Lower lobe of right lung (tissue), 2 donors: Measurements from ENCODE around the gene UBASH3B. TPM values are rescaled to one million over a fixed set of nuclear protein-coding genes. Genes with fewer than 3 reads are reported as not detected.

Experiments used
- ATAC-seq, 2 donors: fragments of 200-7000 bp; cut with Tn5 transposase; one replicate each; pipeline ENCODE4 v1.9.1; 2020 to 2022; ENCODE audit warnings: mild to moderate bottlenecking in 2 of 2, moderate library complexity in 2 of 2
- DNase-seq: peaks from one replicate; pipeline ENCODE4 v3.0.0-alpha.2; 2020
- H3K27ac ChIP-seq: fragments of 200-600 bp; one replicate; pipeline ENCODE4 v1.8.0; 2022
- H3K27me3 ChIP-seq: fragments of 200-600 bp; one replicate; pipeline ENCODE4 v1.8.0; 2022; ENCODE audit warnings: low read depth
- H3K36me3 ChIP-seq: fragments of 200-600 bp; one replicate; pipeline ENCODE4 v1.8.0; 2022; ENCODE audit warnings: mild to moderate bottlenecking
- H3K4me1 ChIP-seq: fragments of 200-600 bp; one replicate; pipeline ENCODE4 v1.8.0; 2022
- H3K4me3 ChIP-seq: fragments of 200-600 bp; one replicate; pipeline ENCODE4 v1.8.0; 2022; ENCODE audit warnings: mild to moderate bottlenecking
- H3K9me3 ChIP-seq: fragments of 200-600 bp; one replicate; pipeline ENCODE4 v1.8.0; 2022
- intact Hi-C: fragments of 100-400 bp; cut with DNase I; formaldehyde crosslinking; loops from one replicate; pipeline ENCODE4 v1.11.0; 2022
- total RNA-seq: library from RNA; stranded (reverse); fragmentation: NEBNext Ultra II Directional; extraction: Animal tissue kit (Norgen Biotek cat#: 25700); gene quantifications from one replicate; pipeline ENCODE4 v1.2.1, GENCODE V29; 2021
- TF ChIP-seq, protein P1 (sequence below): fragments of 200-600 bp; IDR thresholded peaks from one replicate; pipeline ENCODE4 v1.8.0; 2022; ENCODE audit warnings: antibody characterized with exemption, mild to moderate bottlenecking
- donor health status: DM: no; HTN: yes; CAD: no; lungs with severe emphysema.

The UBASH3B gene
- total RNA-seq, 1 donor from 2014 or later: 64.7 TPM

DNA sequence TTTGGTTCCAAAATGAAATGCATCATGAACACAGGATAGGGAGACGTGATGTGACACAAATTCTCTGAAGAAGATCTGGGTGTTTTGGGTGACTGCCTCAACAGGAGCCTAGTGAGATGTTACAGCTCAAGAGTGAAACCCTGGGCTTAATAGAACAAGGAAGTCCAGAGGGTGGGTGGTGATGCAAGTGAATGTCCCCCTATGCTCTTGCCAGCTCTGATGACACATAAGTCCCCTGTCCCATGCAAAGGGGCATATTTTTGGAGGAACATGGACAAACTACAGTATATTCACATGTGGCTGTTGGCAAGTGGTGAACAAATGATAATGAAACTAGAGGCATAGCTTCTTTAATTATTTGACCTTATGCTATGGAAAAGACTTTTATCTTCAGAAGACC lies 191.9 kb downstream of the UBASH3B start:
- no peak overlapping the region for H3K4me3 ChIP-seq
- TF ChIP-seq, protein P1, sequence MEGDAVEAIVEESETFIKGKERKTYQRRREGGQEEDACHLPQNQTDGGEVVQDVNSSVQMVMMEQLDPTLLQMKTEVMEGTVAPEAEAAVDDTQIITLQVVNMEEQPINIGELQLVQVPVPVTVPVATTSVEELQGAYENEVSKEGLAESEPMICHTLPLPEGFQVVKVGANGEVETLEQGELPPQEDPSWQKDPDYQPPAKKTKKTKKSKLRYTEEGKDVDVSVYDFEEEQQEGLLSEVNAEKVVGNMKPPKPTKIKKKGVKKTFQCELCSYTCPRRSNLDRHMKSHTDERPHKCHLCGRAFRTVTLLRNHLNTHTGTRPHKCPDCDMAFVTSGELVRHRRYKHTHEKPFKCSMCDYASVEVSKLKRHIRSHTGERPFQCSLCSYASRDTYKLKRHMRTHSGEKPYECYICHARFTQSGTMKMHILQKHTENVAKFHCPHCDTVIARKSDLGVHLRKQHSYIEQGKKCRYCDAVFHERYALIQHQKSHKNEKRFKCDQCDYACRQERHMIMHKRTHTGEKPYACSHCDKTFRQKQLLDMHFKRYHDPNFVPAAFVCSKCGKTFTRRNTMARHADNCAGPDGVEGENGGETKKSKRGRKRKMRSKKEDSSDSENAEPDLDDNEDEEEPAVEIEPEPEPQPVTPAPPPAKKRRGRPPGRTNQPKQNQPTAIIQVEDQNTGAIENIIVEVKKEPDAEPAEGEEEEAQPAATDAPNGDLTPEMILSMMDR: no peak
- H3K9me3 ChIP-seq: no peaks in the 10 kb centered on the region
- no peaks in the 10 kb centered on the region for H3K27me3 ChIP-seq
- H3K4me1 ChIP-seq: no peaks in the 10 kb centered on the region
- ATAC-seq: peak; percentile 47 to 51
- no peak overlapping the region for H3K27ac ChIP-seq
- no peak for DNase-seq
- intact Hi-C loops: no loop called here
- H3K36me3 ChIP-seq: no peaks in the 10 kb centered on the region

DNA sequence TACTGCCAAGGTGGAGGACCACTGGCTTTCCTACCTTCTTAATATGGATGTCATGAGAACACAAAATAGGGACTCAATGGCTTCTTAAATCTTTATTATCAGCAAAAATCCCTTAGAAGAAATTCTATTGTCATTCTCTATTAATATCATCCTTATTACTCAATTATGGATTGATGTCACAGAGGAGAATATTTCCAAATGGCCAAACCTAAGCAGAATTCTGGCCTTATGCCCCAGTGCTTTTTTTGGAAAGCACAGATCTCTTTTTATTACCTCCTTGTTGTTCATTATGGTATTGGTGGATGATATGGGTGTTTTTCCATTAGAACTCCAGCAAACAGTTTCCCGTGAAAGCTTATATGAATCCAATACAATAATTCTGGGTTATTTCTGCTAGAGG lies 192.7 kb downstream of the UBASH3B start:
- no peak for ATAC-seq
- intact Hi-C loops: no loop called here
- DNase-seq: no peak
- TF ChIP-seq, protein P1: no peak
- Histone ChIP-seq H3K4me3 (no peak overlapping the region), H3K36me3 (no peaks in the 10 kb centered on the region), H3K4me1 (no peaks in the 10 kb centered on the region), H3K9me3 (no peaks in the 10 kb centered on the region), H3K27ac (no peak overlapping the region), H3K27me3 (no peaks in the 10 kb centered on the region)

DNA sequence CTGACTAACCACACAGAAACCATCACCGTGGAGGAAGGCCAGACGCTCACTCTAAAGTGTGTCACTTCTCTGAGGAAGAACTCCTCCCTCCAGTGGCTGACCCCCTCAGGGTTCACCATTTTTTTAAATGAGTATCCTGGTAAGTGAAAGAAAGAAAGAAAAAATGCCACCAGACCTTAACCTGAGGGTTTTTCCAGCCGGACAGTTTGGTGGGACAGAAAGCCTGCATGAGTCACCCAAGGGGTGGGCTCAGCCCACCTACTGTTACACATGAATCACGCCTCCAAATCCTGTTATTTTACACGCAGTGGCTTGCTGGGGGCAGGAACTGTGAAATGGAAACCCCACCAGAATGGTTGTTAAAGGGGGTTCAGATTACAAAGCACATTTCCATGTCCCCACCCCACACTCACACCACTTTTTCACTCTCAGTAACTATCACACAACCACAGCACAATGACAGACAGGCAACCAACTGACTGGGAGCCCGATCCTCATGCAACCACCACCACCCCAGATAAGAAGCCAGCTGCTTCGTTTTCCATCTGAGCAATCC lies 194.6 kb downstream of the UBASH3B start:
- DNase-seq (no peak), ATAC-seq (no peak)
- TF ChIP-seq, protein P1: no peak
- Histone ChIP-seq H3K9me3 (no peaks in the 10 kb centered on the region), H3K27ac (no peak overlapping the region), H3K4me3 (no peak overlapping the region), H3K27me3 (no peaks in the 10 kb centered on the region), H3K36me3 (no peaks in the 10 kb centered on the region), H3K4me1 (no peaks in the 10 kb centered on the region)
- intact Hi-C loops: loop anchor here (10.0 kb wide), 2 partner anchors 55 to 215 kb away; no protein-coding TSS in a partner anchor

DNA sequence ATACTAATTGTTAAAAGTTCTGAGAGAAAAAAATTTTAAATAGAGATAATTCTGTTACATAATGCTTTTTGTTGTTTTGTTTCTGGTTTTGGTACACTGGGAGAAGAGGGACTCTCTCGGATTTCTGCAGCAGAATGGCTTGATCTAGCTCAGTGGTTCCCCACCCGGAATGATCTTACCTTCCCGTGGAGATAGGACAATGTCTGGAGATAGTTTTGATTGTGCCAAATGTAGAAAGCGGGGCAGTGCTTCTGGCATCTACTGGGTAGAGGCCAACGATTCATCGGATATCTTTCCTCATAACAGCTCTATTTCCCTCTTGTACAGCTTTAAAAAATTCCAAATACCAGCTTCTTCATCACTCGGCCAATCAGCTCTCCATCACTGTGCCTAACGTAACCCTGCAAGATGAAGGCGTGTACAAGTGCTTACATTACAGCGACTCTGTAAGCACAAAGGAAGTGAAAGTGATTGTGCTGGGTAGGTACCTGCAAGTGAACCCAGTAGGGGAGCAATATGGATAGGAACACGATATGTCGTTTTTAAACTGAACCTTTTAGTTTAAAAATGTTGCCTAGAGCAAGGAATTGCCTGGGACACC lies 195.9 kb downstream of the UBASH3B start:
- H3K4me3 ChIP-seq: no peak overlapping the region
- DNase-seq: no peak
- H3K27me3 ChIP-seq: no peaks in the 10 kb centered on the region
- no peak overlapping the region for H3K27ac ChIP-seq
- no peaks in the 10 kb centered on the region for H3K9me3 ChIP-seq
- H3K4me1 ChIP-seq: no peaks in the 10 kb centered on the region
- peak; percentile 45 to 55 for ATAC-seq
- no peaks in the 10 kb centered on the region for H3K36me3 ChIP-seq
- intact Hi-C loops: loop anchor here (10.0 kb wide), 2 partner anchors 57 to 217 kb away; no protein-coding TSS in a partner anchor
- TF ChIP-seq, protein P1: no peak

DNA sequence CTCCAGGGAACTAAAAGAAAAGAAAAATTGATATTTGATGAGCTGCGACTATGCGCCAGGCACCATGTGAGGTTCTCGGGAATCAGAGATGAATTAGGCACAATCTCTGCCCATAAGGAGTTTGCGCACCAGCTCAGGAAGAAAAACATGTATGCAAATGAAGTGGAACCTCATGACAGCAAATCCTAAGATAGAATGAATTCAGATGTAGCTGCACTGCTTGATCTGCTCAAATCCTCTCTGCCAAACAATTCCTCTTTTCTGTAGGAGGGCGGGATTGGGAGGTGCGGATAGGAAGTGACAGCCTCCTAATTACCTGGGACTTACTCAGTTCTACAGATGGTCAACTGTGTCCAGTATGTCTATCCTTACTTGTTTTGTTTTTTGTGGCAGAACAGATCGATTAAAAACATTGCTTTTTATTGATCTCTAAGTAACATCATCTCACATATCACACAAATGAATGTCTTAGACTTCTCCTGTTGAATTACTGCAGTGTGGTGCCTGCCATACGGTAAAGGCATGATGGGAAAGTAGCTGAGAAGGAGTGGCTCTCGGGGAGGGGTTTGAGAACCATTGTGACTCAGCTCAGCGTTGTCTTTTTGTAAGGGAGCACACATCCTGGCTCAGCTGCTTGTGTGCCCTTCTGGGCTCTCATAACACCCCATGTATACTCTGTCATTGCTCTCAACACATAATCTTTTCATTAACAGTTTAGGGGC lies 196.7 kb downstream of the UBASH3B start:
- Histone ChIP-seq H3K27me3 (no peaks in the 10 kb centered on the region), H3K4me1 (no peaks in the 10 kb centered on the region), H3K9me3 (no peaks in the 10 kb centered on the region), H3K36me3 (no peaks in the 10 kb centered on the region), H3K4me3 (no peak overlapping the region), H3K27ac (no peak overlapping the region)
- TF ChIP-seq, protein P1: no peak
- DNase-seq (no peak), ATAC-seq (no peak)
- intact Hi-C loops: loop anchor here (10.0 kb wide), 2 partner anchors 57 to 217 kb away; no protein-coding TSS in a partner anchor
